Measurements from ENCODE around the gene ANKRD2.

Gene ANKRD2

DNA sequence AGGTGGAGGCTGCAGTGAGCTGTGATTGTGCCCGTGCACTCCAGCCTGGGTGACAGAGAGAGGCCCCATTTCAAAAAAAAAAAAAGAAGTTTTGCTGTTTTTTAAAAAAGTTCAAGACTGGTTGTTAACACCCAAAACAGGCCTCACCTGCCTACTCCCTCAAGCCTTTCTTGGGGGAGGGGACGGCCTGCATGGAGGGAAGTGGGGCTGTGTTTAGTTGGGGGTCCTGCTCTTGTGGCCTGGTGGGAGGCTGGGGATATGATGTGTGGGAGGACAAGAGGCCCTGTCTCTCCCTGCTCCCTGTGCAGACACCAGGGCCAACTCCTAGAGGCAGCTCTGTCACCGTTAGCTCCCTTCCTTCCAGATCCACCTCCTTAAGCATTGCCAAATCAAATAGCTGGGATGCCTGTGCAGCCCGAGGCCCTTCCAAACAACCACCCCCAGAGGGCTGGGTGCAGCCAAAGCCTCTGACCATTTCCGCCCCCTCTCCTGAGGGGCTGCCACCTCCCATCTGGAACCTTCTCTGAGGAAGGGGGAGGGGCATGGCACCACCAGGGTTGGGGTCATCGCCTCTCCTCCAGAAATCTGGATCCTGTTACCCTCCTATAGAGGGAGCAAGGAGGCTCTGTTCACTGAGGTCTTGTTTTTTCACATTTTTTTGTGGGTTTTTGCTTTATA lies 32.9 kb upstream of the ANKRD2 start:
- no peak overlapping the region for H3K4me3 ChIP-seq (ENCODE audit: low read depth, low read length)
- peak; percentile 93 for DNase-seq (ENCODE audit: low read depth)
- peak; percentile 60 for TF ChIP-seq CTCF (conservative IDR thresholded peaks at IDR 0.05; ENCODE audit: low read depth, low read length)

GRCh38 chr10:97540669-97541500 lies 31.7 kb upstream of the ANKRD2 start:
- peak; percentile 13 for TF ChIP-seq CTCF (conservative IDR thresholded peaks at IDR 0.05; ENCODE audit: low read depth, low read length)
- no peak overlapping the region for H3K4me3 ChIP-seq (ENCODE audit: low read depth, low read length)
- DNase-seq (ENCODE audit: low read depth): no peak

GRCh38 chr10:97542169-97543024 lies 30.2 kb upstream of the ANKRD2 start:
- peak; percentile 89 for DNase-seq (ENCODE audit: low read depth)
- no peak for TF ChIP-seq CTCF (conservative IDR thresholded peaks at IDR 0.05; ENCODE audit: low read depth, low read length)
- no peak overlapping the region for H3K4me3 ChIP-seq (ENCODE audit: low read depth, low read length)

GRCh38 chr10:97543025-97543546 lies 29.5 kb upstream of the ANKRD2 start:
- TF ChIP-seq CTCF (conservative IDR thresholded peaks at IDR 0.05; ENCODE audit: low read depth, low read length): no peak
- no peak overlapping the region for H3K4me3 ChIP-seq (ENCODE audit: low read depth, low read length)
- peak; percentile 96 for DNase-seq (ENCODE audit: low read depth)

GRCh38 chr10:97546456-97547270 lies 25.9 kb upstream of the ANKRD2 start:
- no peak for TF ChIP-seq CTCF (conservative IDR thresholded peaks at IDR 0.05; ENCODE audit: low read depth, low read length)
- no peak overlapping the region for H3K4me3 ChIP-seq (ENCODE audit: low read depth, low read length)
- DNase-seq (ENCODE audit: low read depth): no peak

- TF ChIP-seq CTCF (conservative IDR thresholded peaks at IDR 0.05; ENCODE audit: low read depth, low read length): no peak
- no peak overlapping the region for H3K4me3 ChIP-seq (ENCODE audit: low read depth, low read length)
- no peak for DNase-seq (ENCODE audit: low read depth)
Measured at GRCh38 chr10:97547271-97547600, 25.3 kb upstream of the ANKRD2 start.

Data from choroid plexus epithelial cell (primary cell).